ENCODE results near the gene TM2D1. TPM values are rescaled to one million over a fixed set of nuclear protein-coding genes. Genes with fewer than 3 reads are reported as not detected.

The TM2D1 gene
- total and polyA plus RNA-seq, 9 of the 15 experiments (the other 6 are each of a cell fraction or from before 2014, with no cell fraction given): 24.5 to 65.2 (median 47.7) TPM

GRCh38 chr1:61724813-61725694, at the start of gene TM2D1 (continued):
- TF ChIP-seq ELK1 (CRISPR knock-in tag; IDR thresholded peaks at IDR 0.05) (no peak), GATA2 (CRISPR knock-in tag; IDR thresholded peaks at IDR 0.05) (no peak), GTF2F1 (IDR thresholded peaks at IDR 0.05; ENCODE audit: low read depth, low read length) (no peak), TSC22D4 (tag; IDR thresholded peaks at IDR 0.05) (no peak), ZNF146 (CRISPR knock-in tag; IDR thresholded peaks at IDR 0.05; ENCODE audit: unreplicated experiment) (no peak), E2F6 (IDR thresholded peaks at IDR 0.05; ENCODE audit: borderline replicate concordance in 1 of 2, extremely low read depth in 1 of 2, insufficient read depth in 1 of 2, insufficient read length in 1 of 2, low read depth in 1 of 2, low read length in 1 of 2, poor library complexity in 1 of 2, severe bottlenecking in 1 of 2) (peak; percentile 66 to 77), ZNF75A (CRISPR knock-in tag; IDR thresholded peaks at IDR 0.05) (no peak), SRSF7 (optimal IDR thresholded peaks at IDR 0.05; ENCODE audit: low read depth, low read length) (no peak), TRIM24 (IDR thresholded peaks at IDR 0.05) (no peak), ZBTB7A (IDR thresholded peaks at IDR 0.05; ENCODE audit: borderline replicate concordance, control insufficient read depth, low read depth, low read length) (peak; percentile 86), PHF20 (IDR thresholded peaks at IDR 0.05; ENCODE audit: partially characterized antibody) (peak; percentile 96), HLTF (IDR thresholded peaks at IDR 0.05) (no peak), ATF3 (IDR thresholded peaks at IDR 0.05) (peak; percentile 71), ATF3 (CRISPR knock-in tag; conservative IDR thresholded peaks at IDR 0.05) (no peak; the same call in 1 of the 2 replicates), ETV6 (IDR thresholded peaks at IDR 0.05; ENCODE audit: borderline replicate concordance in 1 of 2, low read depth in 2 of 2, low read length in 1 of 2) (peak in 1 of 2 experiments; percentile 84; a peak in 2 of 4 replicates), ETV6 (CRISPR knock-in tag; IDR thresholded peaks at IDR 0.05; ENCODE audit: borderline replicate concordance) (no peak), RAD51 (IDR thresholded peaks at IDR 0.05; ENCODE audit: borderline replicate concordance, low read depth) (no peak; the same call in 1 of the 2 replicates), TEAD1 (CRISPR knock-in tag; IDR thresholded peaks at IDR 0.05) (peak in 1 of 2 experiments; percentile 36; a peak in 1 of 4 replicates), NCOA1 (IDR thresholded peaks at IDR 0.05; ENCODE audit: low read depth) (0 out of 2 replicates have a peak, but pooled peaks have one; percentile 7), THRAP3 (IDR thresholded peaks at IDR 0.05; ENCODE audit: borderline replicate concordance) (no peak), MCM7 (IDR thresholded peaks at IDR 0.05) (no peak), NR0B1 (IDR thresholded peaks at IDR 0.05; ENCODE audit: partially characterized antibody) (no peak), ZNF184 (CRISPR knock-in tag; IDR thresholded peaks at IDR 0.05) (no peak), HNRNPUL1 (IDR thresholded peaks at IDR 0.05; ENCODE audit: low read length) (no peak), ERF (CRISPR knock-in tag; IDR thresholded peaks at IDR 0.05) (peak; percentile 79; the same call in 1 of the 2 replicates)

Data from K562 (cell line).